ENCODE data around the gene ZNF883.

ZNF883 gene

GRCh38 chr9:112917047-112917986 is 94.7 kb downstream of the ZNF883 start:
- DNase-seq: no peak

DNA sequence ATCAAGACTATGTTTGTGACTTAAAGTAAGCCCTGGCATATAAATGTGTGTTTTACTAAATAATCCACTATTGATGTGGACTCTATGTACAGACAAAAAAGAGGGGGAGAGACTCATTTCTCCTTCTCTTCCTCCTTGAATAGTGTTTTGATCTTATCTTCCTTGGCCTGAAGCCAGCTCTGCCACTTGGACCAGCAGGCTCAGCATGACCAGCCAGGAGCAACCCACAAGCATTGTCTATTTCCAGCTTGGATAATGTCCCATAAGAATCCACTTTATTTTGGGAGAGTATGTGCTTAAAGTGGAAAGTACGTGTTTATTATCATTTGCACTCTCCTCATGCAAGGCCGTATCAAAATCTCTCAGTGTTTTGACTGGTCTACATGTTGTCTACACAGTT is 97.5 kb downstream of the ZNF883 start:
- no peak for DNase-seq

DNA sequence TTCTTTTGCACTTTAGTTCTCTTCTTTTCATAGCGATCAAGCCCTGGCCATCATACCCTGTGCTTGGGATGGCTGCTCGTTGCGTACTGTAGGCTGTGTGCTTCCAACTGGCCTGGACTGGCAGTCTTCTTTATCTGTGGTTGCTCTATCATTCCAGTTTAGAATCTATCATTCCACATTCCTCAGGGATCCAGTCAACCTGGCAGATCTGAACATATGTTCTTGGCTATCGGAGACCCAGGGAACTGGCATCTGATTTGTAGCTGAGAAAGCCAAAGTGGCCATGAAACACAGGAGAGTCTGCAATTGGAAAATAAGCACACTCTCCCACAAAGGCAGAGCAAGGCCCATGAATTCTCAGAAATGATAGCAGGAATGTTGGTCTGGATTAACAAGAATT is 98.7 kb downstream of the ZNF883 start:
- DNase-seq: no peak

GRCh38 chr9:112912636-112913035 is 99.4 kb downstream of the ZNF883 start:
- DNase-seq: no peak

- no peak for DNase-seq
Measured at GRCh38 chr9:112911736-112912135, 100.3 kb downstream of the ZNF883 start.
